IPS-15b (cell line): ENCODE results near the gene GNAI1.

Experiments used
- H3K27me3 ChIP-seq: one replicate; pipeline ENCODE4 v1.6.1; 2013; ENCODE audit warnings: low read length; ENCODE audit not compliant: control insufficient read depth, insufficient read depth
- H3K36me3 ChIP-seq: one replicate; pipeline ENCODE4 v1.6.1; 2013; ENCODE audit warnings: low read length; ENCODE audit not compliant: control insufficient read depth, insufficient read depth
- H3K4me1 ChIP-seq: one replicate; pipeline ENCODE4 v1.6.1; 2013; ENCODE audit warnings: mild to moderate bottlenecking, low read length; ENCODE audit not compliant: control insufficient read depth, insufficient read depth
- H3K4me3 ChIP-seq: one replicate; pipeline ENCODE4 v1.5.1; 2013; ENCODE audit warnings: low read depth, low read length
- H3K9ac ChIP-seq: one replicate; pipeline ENCODE4 v1.6.1; 2013; ENCODE audit warnings: low read depth, mild to moderate bottlenecking, low read length
- H3K9me3 ChIP-seq: one replicate; pipeline ENCODE4 v1.6.1; 2013; ENCODE audit warnings: mild to moderate bottlenecking, low read length; ENCODE audit not compliant: control insufficient read depth, insufficient read depth

Gene GNAI1

DNA sequence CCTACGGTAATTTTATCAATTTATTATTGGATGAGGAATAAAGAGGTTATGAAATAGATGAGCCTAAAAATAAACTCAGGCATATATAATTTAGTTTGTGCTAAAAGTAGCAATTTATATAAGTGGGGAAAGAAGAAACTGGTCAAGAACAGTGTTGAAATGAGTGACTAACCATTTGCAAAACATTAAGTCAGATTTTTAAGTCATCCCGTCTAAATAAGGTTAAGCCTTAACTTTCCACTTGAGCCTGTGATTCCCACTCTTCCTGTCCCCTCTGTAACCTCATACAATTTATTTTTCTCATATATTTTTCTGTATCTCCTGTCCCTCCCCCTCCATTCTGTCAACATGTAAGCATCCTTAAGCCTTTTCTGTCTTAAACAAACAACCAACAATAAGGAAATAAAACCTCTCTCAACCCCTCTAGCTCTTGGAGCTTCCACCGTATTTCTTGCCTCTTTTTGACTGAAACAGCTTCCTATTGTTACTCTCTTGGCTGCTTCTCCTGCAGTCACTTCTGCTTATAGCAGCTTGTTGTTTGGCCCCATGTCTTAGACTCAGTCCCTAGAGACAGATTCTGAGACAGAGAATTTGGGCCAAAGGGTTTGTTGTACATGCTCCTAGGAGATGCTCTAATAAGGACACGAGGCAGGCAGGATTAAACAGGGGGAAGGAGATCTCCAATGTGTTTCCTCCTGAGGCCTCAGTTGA lies 109.7 kb downstream of the GNAI1 start:
- no peaks in the 10 kb centered on the region for H3K36me3 ChIP-seq
- no peaks in the 10 kb centered on the region for H3K27me3 ChIP-seq
- no peaks in the 10 kb centered on the region for H3K4me1 ChIP-seq
- no peaks in the 10 kb centered on the region for H3K9me3 ChIP-seq
- H3K9ac ChIP-seq: no peak overlapping the region
- no peak overlapping the region for H3K4me3 ChIP-seq

DNA sequence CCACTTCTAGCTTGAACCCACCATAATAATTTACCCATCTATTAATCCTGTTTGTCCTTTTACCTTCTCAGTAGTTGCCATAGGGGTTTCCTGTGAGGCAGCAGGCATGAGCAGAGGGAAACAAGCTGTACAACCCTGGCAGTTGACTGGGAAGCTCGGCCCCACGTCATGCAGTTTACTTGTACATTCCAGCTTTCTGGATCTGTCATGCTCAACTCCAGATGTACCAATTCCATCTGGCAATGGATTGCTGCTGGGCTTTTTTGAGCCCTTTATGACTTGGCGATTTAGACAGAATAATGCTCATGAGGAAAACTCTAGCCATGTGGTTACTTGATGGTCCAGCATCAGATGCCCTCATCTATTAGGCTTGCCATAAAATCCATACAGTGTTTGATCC lies 112.5 kb downstream of the GNAI1 start:
- Histone ChIP-seq H3K27me3 (no peaks in the 10 kb centered on the region), H3K4me1 (no peaks in the 10 kb centered on the region), H3K9me3 (no peaks in the 10 kb centered on the region), H3K36me3 (no peaks in the 10 kb centered on the region), H3K9ac (no peak overlapping the region), H3K4me3 (no peak overlapping the region)

DNA sequence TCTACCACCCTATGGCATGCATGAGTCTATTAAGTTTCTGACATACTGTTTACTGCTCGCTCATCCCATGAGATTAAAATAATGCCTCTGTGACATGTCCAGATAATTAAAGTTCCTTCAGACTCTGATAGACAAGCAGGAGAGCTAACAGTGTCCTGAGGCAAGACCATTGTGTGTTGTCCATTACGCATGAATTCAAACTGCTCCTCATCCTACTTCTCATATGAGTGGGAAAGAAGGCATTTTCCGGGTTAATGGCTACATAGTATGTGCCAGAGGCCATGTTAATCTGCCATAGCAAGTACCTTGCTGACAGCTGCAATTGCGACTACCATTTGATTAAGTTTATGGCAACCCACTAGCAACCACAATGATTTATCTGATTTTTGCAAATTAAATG lies 113.3 kb downstream of the GNAI1 start:
- Histone ChIP-seq H3K4me1 (no peaks in the 10 kb centered on the region), H3K36me3 (no peaks in the 10 kb centered on the region), H3K9ac (no peak overlapping the region), H3K4me3 (no peak overlapping the region), H3K27me3 (no peaks in the 10 kb centered on the region), H3K9me3 (no peaks in the 10 kb centered on the region)

DNA sequence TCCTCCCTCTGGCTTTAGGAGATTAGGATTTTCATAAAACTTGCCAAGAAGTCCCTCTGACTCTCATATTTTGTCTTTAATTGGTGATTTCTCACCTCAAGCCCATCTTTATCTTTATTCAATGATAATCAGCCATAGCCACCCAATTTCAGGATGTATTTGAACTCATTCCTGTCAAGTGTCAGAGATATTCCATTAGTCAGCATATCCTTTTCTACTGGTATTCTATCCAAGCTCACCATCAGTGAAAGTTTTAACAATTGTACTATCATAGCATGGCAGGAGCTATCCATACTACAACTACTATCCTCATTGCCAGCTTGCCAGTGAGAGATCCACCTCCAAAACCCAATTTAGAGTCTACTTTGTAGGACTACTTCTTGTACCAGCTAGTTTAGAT lies 114.6 kb downstream of the GNAI1 start:
- H3K27me3 ChIP-seq: no peaks in the 10 kb centered on the region
- no peaks in the 10 kb centered on the region for H3K36me3 ChIP-seq
- H3K4me1 ChIP-seq: no peaks in the 10 kb centered on the region
- no peaks in the 10 kb centered on the region for H3K9me3 ChIP-seq
- no peak overlapping the region for H3K4me3 ChIP-seq
- H3K9ac ChIP-seq: no peak overlapping the region

DNA sequence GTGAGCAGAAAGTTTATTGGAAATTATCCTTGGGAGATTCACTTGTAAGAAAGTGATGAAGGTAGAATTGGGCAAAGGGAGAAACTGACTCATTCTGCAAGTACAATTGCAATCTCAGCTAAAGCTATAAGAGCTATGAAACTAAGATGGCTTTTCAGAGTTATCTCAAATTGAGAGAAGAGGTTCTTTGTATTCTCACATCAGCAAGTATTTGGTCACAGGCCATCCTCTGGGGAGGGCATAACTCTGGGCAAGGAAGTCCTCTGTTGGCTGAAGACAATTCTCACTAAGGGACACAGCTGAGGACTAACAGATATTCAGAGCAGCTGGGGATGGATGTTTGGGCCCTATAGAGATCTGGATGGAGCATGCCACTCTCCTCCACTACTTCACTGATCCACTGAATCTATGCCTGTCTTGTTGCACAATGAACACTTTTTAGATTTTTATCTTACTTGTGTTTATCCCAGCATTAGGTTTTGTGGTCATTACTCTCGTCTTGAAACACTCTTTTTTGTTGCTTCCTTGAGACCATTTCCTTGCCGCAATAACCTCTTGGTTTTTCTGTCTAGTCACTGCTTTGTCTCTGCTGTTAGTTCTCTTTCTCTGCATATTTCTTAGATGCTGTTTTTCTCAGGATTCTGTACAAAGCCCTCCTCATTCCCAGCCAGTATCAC lies 115.1 kb downstream of the GNAI1 start:
- Histone ChIP-seq H3K4me3 (no peak overlapping the region), H3K9me3 (no peaks in the 10 kb centered on the region), H3K9ac (no peak overlapping the region), H3K4me1 (no peaks in the 10 kb centered on the region), H3K36me3 (no peaks in the 10 kb centered on the region), H3K27me3 (no peaks in the 10 kb centered on the region)

DNA sequence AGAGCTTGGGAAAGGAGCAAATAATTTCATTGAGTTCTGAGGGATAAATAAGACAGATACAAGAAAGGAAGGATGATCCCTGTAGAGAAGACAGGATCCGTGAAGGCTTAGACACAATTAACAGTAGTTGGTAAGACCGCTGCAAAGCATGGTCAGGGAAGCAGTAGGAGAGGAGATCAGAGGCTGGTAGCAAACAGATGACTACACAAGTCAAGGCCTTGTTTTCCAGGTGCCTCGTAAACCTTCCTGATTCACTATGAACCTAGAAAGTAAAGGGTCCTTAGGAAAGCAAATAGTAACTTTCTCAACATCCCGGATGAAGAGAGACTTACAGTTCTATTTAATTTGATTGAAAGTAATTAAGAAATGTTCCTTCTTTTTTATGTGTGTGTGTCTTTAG lies 118.6 kb downstream of the GNAI1 start:
- Histone ChIP-seq H3K4me1 (no peaks in the 10 kb centered on the region), H3K9me3 (no peaks in the 10 kb centered on the region), H3K4me3 (no peak overlapping the region), H3K36me3 (no peaks in the 10 kb centered on the region), H3K27me3 (no peaks in the 10 kb centered on the region), H3K9ac (no peak overlapping the region)

DNA sequence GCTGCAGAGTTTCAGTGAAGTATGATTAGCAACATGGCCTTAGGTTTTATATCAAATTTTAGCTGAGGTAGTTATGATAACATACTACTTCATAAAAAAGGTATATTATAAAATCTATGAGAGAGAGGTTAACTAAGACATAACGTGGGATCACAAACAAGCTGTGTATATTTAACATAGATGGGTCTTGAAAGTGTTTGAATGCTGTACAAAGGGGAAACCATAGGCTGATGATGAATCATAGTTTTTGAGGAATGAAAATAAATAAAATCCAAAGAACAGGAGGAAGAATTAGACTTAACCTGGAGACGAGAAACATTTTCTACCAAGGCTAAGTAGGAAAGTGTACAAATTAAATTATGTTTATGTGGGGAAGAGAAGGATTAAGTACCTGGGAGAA lies 119.0 kb downstream of the GNAI1 start:
- no peaks in the 10 kb centered on the region for H3K4me1 ChIP-seq
- H3K36me3 ChIP-seq: no peaks in the 10 kb centered on the region
- no peak overlapping the region for H3K9ac ChIP-seq
- H3K4me3 ChIP-seq: no peak overlapping the region
- H3K27me3 ChIP-seq: no peaks in the 10 kb centered on the region
- H3K9me3 ChIP-seq: no peaks in the 10 kb centered on the region

DNA sequence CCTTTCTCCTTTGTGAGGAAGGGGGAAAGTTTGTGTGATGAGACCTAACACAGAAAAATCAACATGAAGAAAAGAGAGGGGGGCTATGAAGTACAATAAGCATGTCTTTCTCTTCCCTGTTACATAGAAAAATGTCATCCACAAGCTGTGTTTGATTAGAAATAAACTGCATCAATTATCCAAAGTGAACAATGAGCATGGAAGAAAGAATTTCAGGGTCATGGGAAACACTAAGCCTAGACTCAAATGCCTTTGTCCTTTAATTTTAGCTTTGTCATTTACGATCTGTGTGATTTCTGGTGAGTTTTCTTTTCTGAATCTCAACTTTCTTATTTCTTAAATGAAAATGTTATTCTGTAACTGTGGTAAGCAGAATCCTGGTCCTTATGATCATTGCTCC lies 121.0 kb downstream of the GNAI1 start:
- H3K36me3 ChIP-seq: no peaks in the 10 kb centered on the region
- no peaks in the 10 kb centered on the region for H3K9me3 ChIP-seq
- H3K4me1 ChIP-seq: no peaks in the 10 kb centered on the region
- H3K4me3 ChIP-seq: no peak overlapping the region
- no peaks in the 10 kb centered on the region for H3K27me3 ChIP-seq
- H3K9ac ChIP-seq: no peak overlapping the region

DNA sequence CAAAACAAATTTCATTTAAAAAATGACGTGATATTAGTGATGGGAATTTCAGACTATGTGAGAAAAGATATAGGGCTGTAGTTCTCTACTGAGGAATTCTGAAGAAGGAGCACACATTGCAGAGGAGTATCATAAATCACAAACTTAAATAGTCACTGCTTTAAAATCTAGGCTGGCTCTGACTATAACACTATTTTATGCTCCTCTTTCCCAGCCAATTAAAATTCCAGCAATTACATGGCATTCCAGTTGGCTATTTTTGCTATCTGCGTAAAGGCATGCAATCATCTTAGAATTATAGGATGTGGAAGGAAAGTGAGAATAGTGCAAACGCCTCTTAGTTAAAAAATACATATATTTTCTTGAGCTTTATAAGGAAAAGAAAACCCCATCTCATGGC lies 123.1 kb downstream of the GNAI1 start:
- Histone ChIP-seq H3K4me3 (no peak overlapping the region), H3K27me3 (no peaks in the 10 kb centered on the region), H3K9me3 (no peaks in the 10 kb centered on the region), H3K36me3 (no peaks in the 10 kb centered on the region), H3K9ac (no peak overlapping the region), H3K4me1 (no peaks in the 10 kb centered on the region)

DNA sequence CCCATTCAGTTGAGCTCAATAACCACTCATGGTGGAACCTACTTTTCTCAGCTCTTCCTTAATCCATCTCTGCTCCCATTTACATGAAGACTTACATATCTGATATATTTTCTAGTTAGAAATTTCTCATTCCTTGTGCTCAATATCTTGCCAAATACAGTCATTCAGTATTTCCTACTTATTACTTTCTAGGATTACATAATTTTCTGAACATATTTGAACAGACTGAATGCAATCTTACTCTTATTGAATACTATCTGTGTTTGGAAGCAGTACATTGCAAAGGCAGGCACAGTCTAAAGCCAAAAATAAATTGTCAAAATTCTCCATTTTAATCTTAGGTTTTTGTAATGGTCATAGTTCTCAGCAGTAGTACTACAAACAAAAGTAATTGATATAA lies 126.0 kb downstream of the GNAI1 start:
- H3K9ac ChIP-seq: no peak overlapping the region
- no peaks in the 10 kb centered on the region for H3K36me3 ChIP-seq
- no peaks in the 10 kb centered on the region for H3K27me3 ChIP-seq
- H3K4me1 ChIP-seq: no peaks in the 10 kb centered on the region
- H3K4me3 ChIP-seq: no peak overlapping the region
- H3K9me3 ChIP-seq: no peaks in the 10 kb centered on the region

DNA sequence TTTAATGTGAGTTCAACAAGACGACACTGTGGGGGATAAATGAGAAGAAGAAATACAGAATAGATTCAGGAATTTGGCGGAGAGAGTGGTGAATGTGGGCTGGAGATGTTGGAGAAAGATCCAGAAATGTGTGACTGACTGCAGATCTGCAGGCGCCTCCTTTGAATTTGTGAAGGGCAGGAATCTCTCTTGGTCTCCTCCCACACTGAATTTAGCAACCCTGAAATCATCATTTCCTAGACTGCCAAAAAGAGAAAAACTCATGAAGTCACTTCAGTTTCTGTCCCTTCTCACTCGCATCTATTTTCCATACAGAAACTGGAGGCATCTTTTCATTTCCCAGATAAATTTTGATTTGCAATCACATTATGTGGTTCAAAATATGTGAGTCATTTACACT lies 128.7 kb downstream of the GNAI1 start:
- no peaks in the 10 kb centered on the region for H3K36me3 ChIP-seq
- no peak overlapping the region for H3K4me3 ChIP-seq
- H3K9ac ChIP-seq: no peak overlapping the region
- H3K9me3 ChIP-seq: no peaks in the 10 kb centered on the region
- H3K27me3 ChIP-seq: no peaks in the 10 kb centered on the region
- no peaks in the 10 kb centered on the region for H3K4me1 ChIP-seq

DNA sequence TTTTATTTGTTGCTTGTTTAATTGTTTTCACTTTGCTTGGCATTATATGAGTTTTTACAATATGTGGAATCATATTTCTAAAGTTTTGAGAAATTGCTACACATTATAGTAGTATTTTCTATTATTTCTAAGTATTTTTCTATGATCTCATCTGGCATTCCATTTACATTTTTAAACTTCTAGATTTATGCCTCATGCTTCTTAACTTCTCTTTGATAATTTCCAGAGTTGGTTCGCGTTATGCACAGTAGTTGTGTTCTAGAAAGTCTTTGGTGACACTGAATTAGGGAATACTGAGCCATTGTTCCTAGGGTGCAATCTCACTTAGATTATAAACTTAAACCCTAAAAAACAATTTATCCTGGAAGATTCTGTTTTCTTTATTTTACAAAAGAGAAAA lies 129.2 kb downstream of the GNAI1 start:
- H3K4me3 ChIP-seq: no peak overlapping the region
- no peaks in the 10 kb centered on the region for H3K4me1 ChIP-seq
- no peaks in the 10 kb centered on the region for H3K27me3 ChIP-seq
- H3K9me3 ChIP-seq: no peaks in the 10 kb centered on the region
- H3K9ac ChIP-seq: no peak overlapping the region
- no peaks in the 10 kb centered on the region for H3K36me3 ChIP-seq
